Progenitor cell of endocrine pancreas (in vitro differentiated cells): ENCODE results near the gene SPATA16. TPM values are rescaled to one million over a fixed set of nuclear protein-coding genes. Genes with fewer than 3 reads are reported as not detected.

Experiments used
- DNase-seq: peaks from one replicate; pipeline ENCODE4 v3.0.0; 2021; ENCODE audit warnings: low spot score; ENCODE audit not compliant: unreplicated experiment
- H3K27ac Mint-ChIP-seq: 2 replicates; pipeline ENCODE4 v1.8.0; 2021; ENCODE audit warnings: mild to moderate bottlenecking, moderate library complexity, mixed read lengths
- H3K27me3 Mint-ChIP-seq: 2 replicates; pipeline ENCODE4 v1.8.0; 2021; ENCODE audit warnings: mixed read lengths
- H3K36me3 Mint-ChIP-seq: 2 replicates; pipeline ENCODE4 v1.8.0; 2022; ENCODE audit warnings: mixed read lengths; ENCODE audit not compliant: insufficient read depth
- H3K4me1 Mint-ChIP-seq: 2 replicates; pipeline ENCODE4 v1.8.0; 2021; ENCODE audit warnings: low read depth, mixed read lengths
- H3K4me3 Mint-ChIP-seq: 2 replicates; pipeline ENCODE4 v1.8.0; 2021; ENCODE audit warnings: low read depth, mild to moderate bottlenecking, moderate library complexity, mixed read lengths
- H3K9me3 Mint-ChIP-seq: 2 replicates; pipeline ENCODE4 v1.8.0; 2021; ENCODE audit warnings: low read depth, mixed read lengths
- total RNA-seq: library from RNA; stranded (reverse); gene quantifications from 2 replicates; pipeline ENCODE4 v1.2.1, GENCODE V29; 2021
- TF ChIP-seq, protein P1 (sequence below): fragments of 200-600 bp; sonication (generic); IDR thresholded peaks from one replicate; pipeline ENCODE4 v1.5.0; 2021; ENCODE audit warnings: antibody characterized with exemption, mild to moderate bottlenecking; ENCODE audit not compliant: unreplicated experiment

The SPATA16 gene
- total RNA-seq, 1 donor from 2014 or later = 0.43 TPM

DNA sequence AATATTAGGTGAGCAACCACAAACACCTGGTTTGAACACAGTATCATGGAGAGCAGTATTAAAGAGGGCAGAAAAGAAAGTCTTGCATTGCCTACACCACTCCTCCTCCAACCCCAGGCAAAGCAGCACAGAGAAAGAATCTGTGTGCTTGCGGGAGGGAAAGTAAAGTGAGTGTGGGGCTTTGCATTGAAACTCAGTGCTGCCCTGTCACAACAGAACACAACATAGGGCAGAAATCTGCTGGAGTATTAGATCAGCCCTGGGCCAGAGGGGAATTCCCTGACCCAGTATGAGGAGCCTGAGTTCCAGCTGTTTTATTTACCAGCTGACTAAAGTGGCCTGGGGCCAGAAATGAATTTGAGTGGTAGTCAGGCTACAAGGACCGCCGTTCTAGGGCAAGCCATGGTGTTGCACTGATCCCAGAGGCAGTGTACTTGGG is 75.5 kb downstream of the SPATA16 start:
- H3K27me3 Mint-ChIP-seq = no peaks in the 10 kb centered on the region
- no peak overlapping the region for H3K27ac Mint-ChIP-seq
- DNase-seq = no peak
- H3K4me3 Mint-ChIP-seq = no peak overlapping the region
- peaks cover 5% of the 10 kb centered on the region for H3K36me3 Mint-ChIP-seq
- no peaks in the 10 kb centered on the region for H3K4me1 Mint-ChIP-seq
- TF ChIP-seq, protein P1, sequence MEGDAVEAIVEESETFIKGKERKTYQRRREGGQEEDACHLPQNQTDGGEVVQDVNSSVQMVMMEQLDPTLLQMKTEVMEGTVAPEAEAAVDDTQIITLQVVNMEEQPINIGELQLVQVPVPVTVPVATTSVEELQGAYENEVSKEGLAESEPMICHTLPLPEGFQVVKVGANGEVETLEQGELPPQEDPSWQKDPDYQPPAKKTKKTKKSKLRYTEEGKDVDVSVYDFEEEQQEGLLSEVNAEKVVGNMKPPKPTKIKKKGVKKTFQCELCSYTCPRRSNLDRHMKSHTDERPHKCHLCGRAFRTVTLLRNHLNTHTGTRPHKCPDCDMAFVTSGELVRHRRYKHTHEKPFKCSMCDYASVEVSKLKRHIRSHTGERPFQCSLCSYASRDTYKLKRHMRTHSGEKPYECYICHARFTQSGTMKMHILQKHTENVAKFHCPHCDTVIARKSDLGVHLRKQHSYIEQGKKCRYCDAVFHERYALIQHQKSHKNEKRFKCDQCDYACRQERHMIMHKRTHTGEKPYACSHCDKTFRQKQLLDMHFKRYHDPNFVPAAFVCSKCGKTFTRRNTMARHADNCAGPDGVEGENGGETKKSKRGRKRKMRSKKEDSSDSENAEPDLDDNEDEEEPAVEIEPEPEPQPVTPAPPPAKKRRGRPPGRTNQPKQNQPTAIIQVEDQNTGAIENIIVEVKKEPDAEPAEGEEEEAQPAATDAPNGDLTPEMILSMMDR = no peak
- peaks cover 20% of the 10 kb centered on the region for H3K9me3 Mint-ChIP-seq

DNA sequence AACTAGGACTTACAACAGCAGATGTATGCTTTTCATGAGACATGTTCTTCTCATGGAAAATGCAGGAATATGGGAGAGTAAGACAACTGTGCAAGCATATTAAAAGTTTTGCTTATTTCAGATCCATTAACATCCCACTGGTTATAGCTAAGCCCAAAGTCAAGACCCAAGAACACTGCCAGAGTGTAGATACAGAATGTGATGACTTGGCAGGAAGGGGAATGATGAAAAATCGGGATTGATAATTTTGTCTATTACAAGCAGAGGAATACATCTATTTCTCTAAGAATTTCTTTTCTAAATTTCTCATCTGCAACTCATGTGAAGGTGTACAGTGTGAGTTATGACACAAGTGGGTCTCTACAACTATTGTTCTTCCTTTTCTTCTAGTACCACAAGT is 76.4 kb downstream of the SPATA16 start:
- DNase-seq = no peak
- no peak overlapping the region for H3K27ac Mint-ChIP-seq
- H3K27me3 Mint-ChIP-seq = no peaks in the 10 kb centered on the region
- TF ChIP-seq, protein P1 = no peak
- no peaks in the 10 kb centered on the region for H3K4me1 Mint-ChIP-seq
- no peak overlapping the region for H3K4me3 Mint-ChIP-seq
- peaks cover 19% of the 10 kb centered on the region for H3K9me3 Mint-ChIP-seq
- peaks cover 5% of the 10 kb centered on the region for H3K36me3 Mint-ChIP-seq

DNA sequence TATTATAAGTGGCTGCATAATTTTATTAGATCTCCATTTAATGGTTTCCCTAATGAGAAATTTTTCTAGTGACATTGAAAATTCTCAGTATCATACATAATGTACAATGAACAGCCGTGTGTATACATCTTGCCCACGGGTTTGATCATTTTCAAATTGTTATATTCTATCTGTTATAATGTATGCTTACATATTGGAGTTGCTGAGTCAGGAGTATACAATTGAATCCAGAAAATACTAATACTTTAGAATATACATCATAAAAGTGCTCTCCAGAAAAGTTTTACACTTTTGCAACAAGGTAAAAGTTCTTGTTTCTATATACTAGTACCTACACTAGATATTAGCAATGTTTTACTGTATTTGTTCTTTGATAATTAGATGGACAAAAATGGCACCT is 82.8 kb downstream of the SPATA16 start:
- H3K4me3 Mint-ChIP-seq = no peak overlapping the region
- no peaks in the 10 kb centered on the region for H3K9me3 Mint-ChIP-seq
- no peak overlapping the region for H3K27ac Mint-ChIP-seq
- H3K4me1 Mint-ChIP-seq = no peaks in the 10 kb centered on the region
- DNase-seq = no peak
- peaks cover 3% of the 10 kb centered on the region for H3K36me3 Mint-ChIP-seq
- H3K27me3 Mint-ChIP-seq = no peaks in the 10 kb centered on the region
- TF ChIP-seq, protein P1 = no peak

DNA sequence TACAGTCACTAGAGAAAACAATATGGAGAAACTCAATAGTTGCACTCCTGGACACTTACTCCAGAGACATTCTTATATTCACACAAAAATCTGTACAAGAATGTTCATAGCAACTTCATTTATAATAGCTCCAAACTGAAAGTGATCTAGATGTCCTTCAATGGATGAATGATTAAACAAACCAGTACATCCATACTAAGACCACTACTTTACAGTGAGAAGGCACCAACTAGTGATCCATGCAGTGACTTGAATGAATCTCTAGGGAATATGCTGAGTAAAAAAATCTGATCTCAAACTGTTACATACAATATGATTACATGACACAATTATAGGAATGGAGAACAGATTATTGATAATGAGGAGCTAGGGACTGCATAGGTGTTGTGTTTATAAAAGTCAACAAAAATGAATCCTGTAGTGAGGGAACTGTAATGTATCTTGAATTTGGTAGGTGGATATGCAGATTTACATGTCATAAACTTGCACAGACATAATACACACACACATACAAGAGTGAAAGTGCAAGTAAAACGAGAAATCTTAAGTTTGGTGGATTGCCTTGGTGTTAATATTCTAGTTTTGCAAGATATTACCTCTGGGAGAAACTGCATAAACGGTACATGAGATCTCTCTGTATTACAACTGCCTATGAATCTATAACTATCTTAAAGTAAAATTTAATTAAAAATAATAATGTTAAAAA is 85.7 kb downstream of the SPATA16 start:
- no peaks in the 10 kb centered on the region for H3K9me3 Mint-ChIP-seq
- DNase-seq = no peak
- H3K36me3 Mint-ChIP-seq = peaks cover 3% of the 10 kb centered on the region
- H3K27ac Mint-ChIP-seq = no peak overlapping the region
- no peak overlapping the region for H3K4me3 Mint-ChIP-seq
- no peaks in the 10 kb centered on the region for H3K4me1 Mint-ChIP-seq
- TF ChIP-seq, protein P1 = no peak
- no peaks in the 10 kb centered on the region for H3K27me3 Mint-ChIP-seq

DNA sequence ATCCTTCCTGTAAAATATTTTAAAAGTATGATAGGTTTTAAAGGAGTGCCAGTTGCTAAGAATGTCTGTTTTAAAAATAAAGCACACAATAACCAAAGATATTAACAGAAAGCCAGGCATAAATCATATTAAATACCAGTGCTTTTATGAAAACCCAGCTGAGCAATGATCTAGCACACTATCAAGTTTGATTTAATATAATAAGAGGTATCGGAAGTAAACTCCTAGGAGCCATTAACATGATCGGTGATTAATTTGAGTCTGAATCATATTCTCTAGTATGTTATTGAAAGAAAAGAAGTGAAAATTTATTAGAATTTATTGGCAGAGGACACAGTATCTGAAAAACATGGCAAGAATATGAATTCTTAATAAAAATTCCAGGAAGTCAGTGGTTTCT is 91.7 kb downstream of the SPATA16 start:
- no peaks in the 10 kb centered on the region for H3K27me3 Mint-ChIP-seq
- TF ChIP-seq, protein P1 = no peak
- H3K27ac Mint-ChIP-seq = no peak overlapping the region
- no peak for DNase-seq
- no peak overlapping the region for H3K4me3 Mint-ChIP-seq
- peaks cover 3% of the 10 kb centered on the region for H3K9me3 Mint-ChIP-seq
- H3K36me3 Mint-ChIP-seq = peaks cover 2% of the 10 kb centered on the region
- no peaks in the 10 kb centered on the region for H3K4me1 Mint-ChIP-seq
